Trophoblast cell (in vitro differentiated cells and primary cell): Measurements from ENCODE around the gene SLC6A16.

Source experiments
- DNase-seq, 2 donors: peaks; one replicate each; pipeline ENCODE4 v3.0.0-alpha.2; 2016
- H2AFZ ChIP-seq: 2 replicates; pipeline ENCODE4 v1.6.1; 2013; ENCODE audit warnings: low read length, moderate library complexity, mild to moderate bottlenecking; ENCODE audit not compliant: insufficient read depth, poor library complexity
- H2AK5ac ChIP-seq: 2 replicates; pipeline ENCODE4 v1.6.1; 2013; ENCODE audit warnings: mild to moderate bottlenecking, low read length
- H2BK120ac ChIP-seq: 2 replicates; pipeline ENCODE4 v1.6.1; 2013; ENCODE audit warnings: low read length, mild to moderate bottlenecking, moderate library complexity; ENCODE audit not compliant: insufficient read depth, poor library complexity
- H2BK12ac ChIP-seq: 2 replicates; pipeline ENCODE4 v1.6.1; 2013; ENCODE audit warnings: mild to moderate bottlenecking, low read length, moderate library complexity
- H2BK5ac ChIP-seq: 2 replicates; pipeline ENCODE4 v1.6.1; 2013; ENCODE audit warnings: low read length, low read depth, moderate library complexity, mild to moderate bottlenecking; ENCODE audit not compliant: poor library complexity
- H3K14ac ChIP-seq: 2 replicates; pipeline ENCODE4 v1.6.1; 2013; ENCODE audit warnings: mild to moderate bottlenecking, low read length
- H3K18ac ChIP-seq: 2 replicates; pipeline ENCODE4 v1.6.1; 2013; ENCODE audit warnings: mild to moderate bottlenecking, low read length
- H3K23ac ChIP-seq: 2 replicates; pipeline ENCODE4 v1.6.1; 2013; ENCODE audit warnings: low read length
- H3K27ac ChIP-seq: 2 replicates; pipeline ENCODE4 v1.5.1; 2013; ENCODE audit warnings: low read depth, mild to moderate bottlenecking, inconsistent platforms, low read length, moderate library complexity
- H3K27me3 ChIP-seq: 2 replicates; pipeline ENCODE4 v1.6.1; 2013; ENCODE audit warnings: inconsistent platforms, mild to moderate bottlenecking, low read length, moderate library complexity; ENCODE audit not compliant: insufficient read depth
- H3K36me3 ChIP-seq, 2 experiments: 1 replicate in 1 of 2; 2 replicates in 1 of 2; pipeline ENCODE4 v1.6.1; 2013; ENCODE audit warnings: low read length in 2 of 2, mild to moderate bottlenecking in 2 of 2, moderate library complexity in 1 of 2; ENCODE audit not compliant: insufficient read depth in 2 of 2, control insufficient read depth in 1 of 2
- H3K4ac ChIP-seq: 2 replicates; pipeline ENCODE4 v1.6.1; 2013; ENCODE audit warnings: low read depth, mild to moderate bottlenecking, low read length, moderate library complexity
- H3K4me1 ChIP-seq, 2 experiments: 1 replicate in 1 of 2; 2 replicates in 1 of 2; pipeline ENCODE4 v1.6.1; 2013; ENCODE audit warnings: low read length in 2 of 2, mild to moderate bottlenecking in 2 of 2, moderate library complexity in 1 of 2; ENCODE audit not compliant: insufficient read depth in 2 of 2, control insufficient read depth in 1 of 2
- H3K4me2 ChIP-seq: 2 replicates; pipeline ENCODE4 v1.6.1; 2013; ENCODE audit warnings: inconsistent platforms, mild to moderate bottlenecking, low read length, moderate library complexity
- H3K4me3 ChIP-seq: 2 replicates; pipeline ENCODE4 v1.5.1; 2013; ENCODE audit warnings: mild to moderate bottlenecking, low read depth, low read length, inconsistent platforms
- H3K79me1 ChIP-seq: one replicate; pipeline ENCODE4 v1.6.1; 2013; ENCODE audit warnings: low read length
- H3K79me2 ChIP-seq: 2 replicates; pipeline ENCODE4 v1.6.1; 2013; ENCODE audit warnings: low read length, mild to moderate bottlenecking; ENCODE audit not compliant: control insufficient read depth, insufficient read depth, poor library complexity
- H3K9ac ChIP-seq: 2 replicates; pipeline ENCODE4 v1.6.1; 2013; ENCODE audit warnings: mild to moderate bottlenecking, low read length
- H3K9me3 ChIP-seq: 2 replicates; pipeline ENCODE4 v1.6.1; 2013; ENCODE audit warnings: low read depth, mild to moderate bottlenecking, control low read depth, inconsistent platforms, low read length; ENCODE audit not compliant: insufficient read depth
- H4K12ac ChIP-seq: 2 replicates; pipeline ENCODE4 v1.6.1; 2013; ENCODE audit warnings: low read depth, mild to moderate bottlenecking, low read length, moderate library complexity
- H4K8ac ChIP-seq: 2 replicates; pipeline ENCODE4 v1.6.1; 2013; ENCODE audit warnings: low read depth, mild to moderate bottlenecking, low read length, moderate library complexity
- H4K91ac ChIP-seq: one replicate; pipeline ENCODE4 v1.6.1; 2013; ENCODE audit warnings: low read depth, mild to moderate bottlenecking, low read length, moderate library complexity
- WGBS: extraction: QIAGEN DNeasy Blood & Tissue Kit; methylation state at CpG from one replicate; pipeline ENCODE4 v1.1.7; 2013; ENCODE audit warnings: missing lambda C conversion rate; ENCODE audit not compliant: insufficient read length, insufficient coverage; ENCODE audit errors: extremely low coverage; 5-methylcytosine and 5-hydroxymethylcytosine counted together

Gene SLC6A16

DNA sequence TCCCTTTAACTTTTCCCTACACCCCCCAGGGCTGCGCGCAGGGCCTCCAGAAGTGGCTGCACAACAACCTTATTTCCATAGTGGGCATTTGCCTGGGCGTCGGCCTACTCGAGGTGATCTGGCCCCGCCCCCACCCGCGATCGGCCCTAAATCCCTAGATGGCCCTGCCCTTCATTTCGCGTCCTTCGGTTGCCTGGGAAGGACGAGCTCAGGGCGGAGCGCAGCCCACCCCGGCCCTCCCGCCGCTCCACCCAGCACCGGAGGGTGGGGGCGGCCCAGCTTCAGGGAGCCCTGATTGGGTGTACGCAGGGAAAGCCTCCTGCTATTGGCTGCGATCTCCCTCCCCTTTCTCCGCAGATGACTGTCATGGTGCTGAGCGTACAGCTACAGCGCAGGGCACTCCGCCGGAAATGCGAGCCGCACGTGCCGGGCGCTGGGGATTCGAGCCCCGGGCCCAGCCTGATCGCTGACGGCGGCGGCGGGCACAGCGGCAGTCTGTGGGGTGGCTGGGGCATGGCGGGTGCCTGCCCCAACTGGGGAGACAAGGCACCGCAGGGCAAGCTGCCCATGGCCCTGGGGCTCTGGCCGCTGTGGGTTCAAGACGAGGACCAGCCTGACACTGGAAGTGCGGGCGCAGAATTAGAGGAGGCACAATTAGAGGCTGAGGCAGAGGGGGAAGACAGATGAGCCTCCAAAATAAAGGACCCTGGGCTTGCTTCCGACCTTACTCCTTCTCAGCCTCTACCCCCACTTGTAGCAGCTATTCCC lies 14.5 kb upstream of the SLC6A16 start:
- no peak overlapping the region for H2BK12ac ChIP-seq
- H3K4ac ChIP-seq: no peak overlapping the region
- H3K36me3 ChIP-seq: peaks cover 42 to 52% of the 10 kb centered on the region in 2 experiments
- no peak overlapping the region for H2BK5ac ChIP-seq
- H4K12ac ChIP-seq: no peak overlapping the region
- no peaks in the 10 kb centered on the region for H3K27me3 ChIP-seq
- no peak overlapping the region for H2AK5ac ChIP-seq
- no peak overlapping the region for H4K91ac ChIP-seq
- H3K9me3 ChIP-seq: peaks cover 9% of the 10 kb centered on the region
- no peaks in the 10 kb centered on the region for H3K79me2 ChIP-seq
- DNase-seq: peak; percentile 60 to 74
- no CpG with 5 or more reads among the region's 47 CpGs for WGBS
- H3K4me2 ChIP-seq: peak overlapping the region; percentile 53
- no peak overlapping the region for H2AFZ ChIP-seq
- H3K4me1 ChIP-seq: peaks cover 12 to 15% of the 10 kb centered on the region in 2 experiments
- no peak overlapping the region for H3K4me3 ChIP-seq
- no peak overlapping the region for H2BK120ac ChIP-seq
- H4K8ac ChIP-seq: no peak overlapping the region
- no peak overlapping the region for H3K18ac ChIP-seq
- H3K9ac ChIP-seq: no peak overlapping the region
- H3K23ac ChIP-seq: no peak overlapping the region
- no peaks in the 10 kb centered on the region for H3K79me1 ChIP-seq
- no peak overlapping the region for H3K14ac ChIP-seq
- no peak overlapping the region for H3K27ac ChIP-seq

- DNase-seq: peak; percentile 60 to 77
- Histone ChIP-seq H2BK120ac (no peak overlapping the region), H3K4me3 (no peak overlapping the region), H3K27ac (no peak overlapping the region), H3K9ac (no peak overlapping the region), H4K12ac (no peak overlapping the region), H2AFZ (no peak overlapping the region), H3K18ac (no peak overlapping the region), H3K79me1 (no peaks in the 10 kb centered on the region), H3K4ac (no peak overlapping the region), H2BK5ac (no peak overlapping the region), H3K79me2 (no peaks in the 10 kb centered on the region), H3K27me3 (no peaks in the 10 kb centered on the region), H4K8ac (no peak overlapping the region), H3K9me3 (peaks cover 10% of the 10 kb centered on the region), H2AK5ac (no peak overlapping the region), H3K23ac (no peak overlapping the region), H3K4me1 (peaks cover 12 to 15% of the 10 kb centered on the region in 2 experiments), H4K91ac (no peak overlapping the region), H3K4me2 (peak overlapping the region; percentile 53), H2BK12ac (no peak overlapping the region), H3K14ac (no peak overlapping the region), H3K36me3 (peaks cover 37 to 46% of the 10 kb centered on the region in 2 experiments)
- WGBS: no CpG with 5 or more reads among the region's 30 CpGs
Observed at GRCh38 chr19:49338691-49339300, 13.8 kb upstream of the SLC6A16 start.

- Histone ChIP-seq H3K79me1 (no peaks in the 10 kb centered on the region), H2AFZ (no peak overlapping the region), H3K23ac (no peak overlapping the region), H3K27ac (no peak overlapping the region), H4K91ac (no peak overlapping the region), H4K12ac (no peak overlapping the region), H2BK12ac (no peak overlapping the region), H3K4me2 (peak overlapping the region; percentile 15), H3K18ac (no peak overlapping the region), H3K79me2 (no peaks in the 10 kb centered on the region), H4K8ac (no peak overlapping the region), H3K36me3 (peaks cover 31 to 41% of the 10 kb centered on the region in 2 experiments), H3K4ac (no peak overlapping the region), H2BK120ac (no peak overlapping the region), H3K4me1 (peaks cover 12 to 15% of the 10 kb centered on the region in 2 experiments), H3K9me3 (peaks cover 11% of the 10 kb centered on the region), H3K4me3 (no peak overlapping the region), H3K9ac (no peak overlapping the region), H2BK5ac (no peak overlapping the region), H3K27me3 (no peaks in the 10 kb centered on the region), H2AK5ac (no peak overlapping the region), H3K14ac (no peak overlapping the region)
- no CpG with 5 or more reads among the region's 34 CpGs for WGBS
- no peak for DNase-seq
Observed at GRCh38 chr19:49338023-49338677, 13.2 kb upstream of the SLC6A16 start.

- WGBS: no CpG with 5 or more reads among the region's 19 CpGs
- H2BK5ac ChIP-seq: no peak overlapping the region
Observed at GRCh38 chr19:49337267-49338022, 12.5 kb upstream of the SLC6A16 start.

More at GRCh38 chr19:49337267-49338022, 12.5 kb upstream of the SLC6A16 start:
- Histone ChIP-seq H3K79me2 (no peaks in the 10 kb centered on the region), H2BK120ac (no peak overlapping the region), H3K4me2 (no peak overlapping the region), H2AK5ac (no peak overlapping the region), H3K23ac (no peak overlapping the region), H3K36me3 (peaks cover 25 to 33% of the 10 kb centered on the region in 2 experiments), H3K27me3 (no peaks in the 10 kb centered on the region), H3K27ac (no peak overlapping the region), H3K9ac (no peak overlapping the region), H4K91ac (no peak overlapping the region), H3K14ac (no peak overlapping the region), H2AFZ (no peak overlapping the region), H3K4me1 (peaks cover 12 to 15% of the 10 kb centered on the region in 2 experiments), H4K8ac (no peak overlapping the region), H3K18ac (no peak overlapping the region), H2BK12ac (no peak overlapping the region), H3K79me1 (no peaks in the 10 kb centered on the region), H4K12ac (no peak overlapping the region), H3K4me3 (no peak overlapping the region), H3K4ac (no peak overlapping the region), H3K9me3 (peaks cover 11% of the 10 kb centered on the region)
- DNase-seq: no peak
